ENCODE data around the gene SORBS1. TPM values are rescaled to one million over a fixed set of nuclear protein-coding genes. Genes with fewer than 3 reads are reported as not detected.

The SORBS1 gene
- total RNA-seq, 1 experiment from 2014 or later, result 0.56 TPM

DNA sequence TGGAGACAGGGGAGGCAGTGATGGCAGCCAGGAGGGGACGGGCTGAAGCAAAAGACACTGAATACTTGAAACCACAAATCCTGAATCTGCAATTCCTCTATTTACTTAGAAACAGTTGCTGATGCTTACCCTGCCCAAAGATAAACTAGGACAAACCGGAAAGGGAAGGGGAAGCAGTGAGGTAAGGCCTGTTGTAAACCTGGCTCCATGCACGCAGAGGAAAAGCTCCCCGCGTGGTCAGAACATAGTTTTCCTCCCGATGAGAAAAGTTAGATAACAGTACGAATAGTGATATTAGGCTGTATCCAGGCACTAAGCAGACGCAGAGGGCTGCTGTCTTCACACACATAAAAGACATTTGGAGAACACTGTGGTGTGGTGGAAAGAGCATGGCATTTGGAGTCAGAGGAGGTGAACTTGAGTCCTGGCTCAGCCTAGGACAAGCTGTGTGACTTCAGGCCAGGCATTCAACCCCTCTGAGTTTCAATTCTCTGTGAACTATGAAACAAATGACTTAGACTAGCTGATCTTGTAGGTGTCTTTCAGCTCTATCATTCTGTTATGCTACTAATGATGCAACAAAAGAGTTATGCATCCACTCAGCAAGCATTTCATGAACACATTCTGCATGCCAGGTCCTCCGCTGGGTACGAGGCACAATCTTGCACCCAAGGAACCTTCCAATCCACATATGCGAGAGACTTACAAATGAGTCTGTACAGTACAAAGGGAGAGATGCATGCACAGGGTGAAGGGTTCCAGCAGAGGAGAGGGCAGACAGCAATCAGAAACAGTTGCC lies 80.9 kb downstream of the SORBS1 start:
- intact Hi-C loops (cut with micrococcal nuclease; ENCODE audit: unreplicated experiment), result no loop called here
- H3K4me1 ChIP-seq (ENCODE audit: insufficient read depth, low read length, poor library complexity, severe bottlenecking), result no peaks in the 10 kb centered on the region
- no peak overlapping the region for H3K4me3 ChIP-seq (ENCODE audit: low read depth, low read length, poor library complexity, severe bottlenecking)
- peaks cover 6% of the 10 kb centered on the region for H3K27me3 ChIP-seq (replicated peaks; ENCODE audit: insufficient read depth, low read depth, low read length, poor library complexity)
- no peaks in the 10 kb centered on the region for H3K9me3 ChIP-seq (ENCODE audit: low read depth, low read length, poor library complexity, severe bottlenecking)
- BruUV-seq (replicated peaks), result no TSS peak
- no peak overlapping the region for H3K27ac ChIP-seq (ENCODE audit: low read depth, low read length, poor library complexity, severe bottlenecking)
- H3K36me3 ChIP-seq (ENCODE audit: insufficient read depth, low read length, poor library complexity, severe bottlenecking), result no peaks in the 10 kb centered on the region
- CTCF ChIA-PET, result no interaction called here
- POLR2A ChIA-PET (ENCODE audit: low non-redundant PET), result no interaction called here
- no peak for TF ChIP-seq EZH2 (IDR thresholded peaks at IDR 0.05; ENCODE audit: borderline replicate concordance, low read depth, low read length, poor library complexity, severe bottlenecking)
- TF ChIP-seq, protein P1, sequence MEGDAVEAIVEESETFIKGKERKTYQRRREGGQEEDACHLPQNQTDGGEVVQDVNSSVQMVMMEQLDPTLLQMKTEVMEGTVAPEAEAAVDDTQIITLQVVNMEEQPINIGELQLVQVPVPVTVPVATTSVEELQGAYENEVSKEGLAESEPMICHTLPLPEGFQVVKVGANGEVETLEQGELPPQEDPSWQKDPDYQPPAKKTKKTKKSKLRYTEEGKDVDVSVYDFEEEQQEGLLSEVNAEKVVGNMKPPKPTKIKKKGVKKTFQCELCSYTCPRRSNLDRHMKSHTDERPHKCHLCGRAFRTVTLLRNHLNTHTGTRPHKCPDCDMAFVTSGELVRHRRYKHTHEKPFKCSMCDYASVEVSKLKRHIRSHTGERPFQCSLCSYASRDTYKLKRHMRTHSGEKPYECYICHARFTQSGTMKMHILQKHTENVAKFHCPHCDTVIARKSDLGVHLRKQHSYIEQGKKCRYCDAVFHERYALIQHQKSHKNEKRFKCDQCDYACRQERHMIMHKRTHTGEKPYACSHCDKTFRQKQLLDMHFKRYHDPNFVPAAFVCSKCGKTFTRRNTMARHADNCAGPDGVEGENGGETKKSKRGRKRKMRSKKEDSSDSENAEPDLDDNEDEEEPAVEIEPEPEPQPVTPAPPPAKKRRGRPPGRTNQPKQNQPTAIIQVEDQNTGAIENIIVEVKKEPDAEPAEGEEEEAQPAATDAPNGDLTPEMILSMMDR (conservative IDR thresholded peaks at IDR 0.05; ENCODE audit: low read depth, low read length), result no peak
- no peak for DNase-seq (ENCODE audit: low spot score)

DNA sequence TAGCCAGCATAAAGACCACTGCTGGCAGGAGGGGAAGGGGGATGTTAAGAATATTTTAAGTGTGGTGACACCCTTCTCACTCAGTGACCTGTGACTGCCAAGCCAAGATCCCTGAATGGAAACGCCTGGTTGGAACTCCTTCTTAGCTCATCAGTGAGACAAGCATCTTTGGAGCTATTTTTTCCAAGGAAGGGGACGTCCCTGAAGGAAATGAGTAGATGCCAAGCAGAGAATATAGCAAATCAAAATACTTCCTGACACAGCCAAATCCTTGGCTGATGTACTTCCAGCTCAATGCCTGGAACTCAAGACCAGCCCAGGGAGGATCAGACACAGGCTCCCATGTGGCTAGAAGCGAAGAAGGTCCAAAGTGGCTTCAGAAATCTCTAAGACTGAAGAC lies 82.2 kb downstream of the SORBS1 start:
- no peaks in the 10 kb centered on the region for H3K4me1 ChIP-seq (ENCODE audit: insufficient read depth, low read length, poor library complexity, severe bottlenecking)
- H3K36me3 ChIP-seq (ENCODE audit: insufficient read depth, low read length, poor library complexity, severe bottlenecking), result no peaks in the 10 kb centered on the region
- no peak for DNase-seq (ENCODE audit: low spot score)
- intact Hi-C loops (cut with micrococcal nuclease; ENCODE audit: unreplicated experiment), result no loop called here
- H3K27ac ChIP-seq (ENCODE audit: low read depth, low read length, poor library complexity, severe bottlenecking), result no peak overlapping the region
- H3K9me3 ChIP-seq (ENCODE audit: low read depth, low read length, poor library complexity, severe bottlenecking), result no peaks in the 10 kb centered on the region
- POLR2A ChIA-PET (ENCODE audit: low non-redundant PET), result no interaction called here
- peaks cover 6% of the 10 kb centered on the region for H3K27me3 ChIP-seq (replicated peaks; ENCODE audit: insufficient read depth, low read depth, low read length, poor library complexity)
- H3K4me3 ChIP-seq (ENCODE audit: low read depth, low read length, poor library complexity, severe bottlenecking), result no peak overlapping the region
- CTCF ChIA-PET, result no interaction called here
- no TSS peak for BruUV-seq (replicated peaks)
- no peak for TF ChIP-seq EZH2 (IDR thresholded peaks at IDR 0.05; ENCODE audit: borderline replicate concordance, low read depth, low read length, poor library complexity, severe bottlenecking)
- TF ChIP-seq, protein P1 (conservative IDR thresholded peaks at IDR 0.05; ENCODE audit: low read depth, low read length), result no peak

DNA sequence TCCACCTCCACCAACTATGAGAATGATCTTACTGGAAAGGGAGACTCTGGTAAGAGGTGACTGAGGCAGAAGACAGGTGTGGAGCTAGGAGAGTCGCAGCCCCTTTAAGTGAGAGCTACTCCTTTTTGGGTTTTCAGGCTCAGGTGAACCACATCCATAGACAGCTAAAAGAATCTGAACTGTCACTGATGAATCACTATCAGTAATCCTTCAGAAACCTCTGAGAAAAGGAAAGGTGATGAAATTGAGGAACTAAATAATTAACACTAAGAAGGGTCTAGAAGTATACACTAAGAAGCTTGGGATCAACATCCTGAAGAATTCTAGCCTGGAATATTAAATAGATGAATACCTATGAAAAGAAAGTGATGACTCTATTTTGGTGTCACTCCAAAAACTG lies 83.0 kb downstream of the SORBS1 start:
- H3K9me3 ChIP-seq (ENCODE audit: low read depth, low read length, poor library complexity, severe bottlenecking), result no peaks in the 10 kb centered on the region
- ChIA-PET CTCF (no interaction called here), POLR2A (ENCODE audit: low non-redundant PET) (no interaction called here)
- H3K27me3 ChIP-seq (replicated peaks; ENCODE audit: insufficient read depth, low read depth, low read length, poor library complexity), result peaks cover 6% of the 10 kb centered on the region
- no peaks in the 10 kb centered on the region for H3K36me3 ChIP-seq (ENCODE audit: insufficient read depth, low read length, poor library complexity, severe bottlenecking)
- no peak for TF ChIP-seq EZH2 (IDR thresholded peaks at IDR 0.05; ENCODE audit: borderline replicate concordance, low read depth, low read length, poor library complexity, severe bottlenecking)
- TF ChIP-seq, protein P1 (conservative IDR thresholded peaks at IDR 0.05; ENCODE audit: low read depth, low read length), result no peak
- no peak overlapping the region for H3K4me3 ChIP-seq (ENCODE audit: low read depth, low read length, poor library complexity, severe bottlenecking)
- BruUV-seq (replicated peaks), result no TSS peak
- no peaks in the 10 kb centered on the region for H3K4me1 ChIP-seq (ENCODE audit: insufficient read depth, low read length, poor library complexity, severe bottlenecking)
- intact Hi-C loops (cut with micrococcal nuclease; ENCODE audit: unreplicated experiment), result no loop called here
- DNase-seq (ENCODE audit: low spot score), result no peak
- H3K27ac ChIP-seq (ENCODE audit: low read depth, low read length, poor library complexity, severe bottlenecking), result no peak overlapping the region

All from A673 (cell line).